HG02588 (cell line): Measurements from ENCODE around the gene KIAA1671.

Experiments used
- ATAC-seq: cut with Tn5 transposase; IDR thresholded peaks from one replicate; pipeline ENCODE4 v1.9.1; 2021; ENCODE audit warnings: mild to moderate bottlenecking, moderate library complexity; ENCODE audit not compliant: unreplicated experiment

Gene KIAA1671

DNA sequence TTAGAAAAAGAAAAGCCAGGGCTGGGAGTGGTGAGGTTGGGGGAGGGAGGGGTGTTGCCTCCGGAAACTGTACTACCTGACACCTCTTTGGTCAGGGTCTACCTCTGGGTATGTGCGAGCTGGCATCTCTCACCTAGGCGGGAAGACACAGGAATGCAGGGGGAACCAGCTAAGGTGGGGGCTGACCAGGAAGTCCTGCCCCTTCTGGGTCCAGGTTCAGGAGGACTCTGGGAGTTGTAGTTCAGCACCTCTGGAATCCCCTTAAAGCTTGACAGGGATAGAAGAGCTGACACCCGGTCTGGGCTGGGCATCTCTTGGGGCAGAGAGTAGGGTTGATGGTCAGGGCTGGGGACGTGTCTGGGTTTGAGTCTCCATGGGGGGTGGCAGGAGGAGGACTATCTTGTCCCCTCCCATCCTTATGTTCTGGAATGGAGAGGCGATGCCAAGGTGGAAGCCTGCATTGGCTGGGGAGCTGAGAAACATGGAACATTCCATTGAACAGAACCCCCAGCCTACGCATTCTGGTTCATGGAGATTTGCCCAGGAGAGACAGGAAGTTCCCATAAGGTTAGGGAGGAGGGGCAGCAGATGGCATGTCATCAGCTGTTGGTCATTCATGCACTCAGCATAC lies 2.1 kb upstream of the KIAA1671 start:
- ATAC-seq = no peak

DNA sequence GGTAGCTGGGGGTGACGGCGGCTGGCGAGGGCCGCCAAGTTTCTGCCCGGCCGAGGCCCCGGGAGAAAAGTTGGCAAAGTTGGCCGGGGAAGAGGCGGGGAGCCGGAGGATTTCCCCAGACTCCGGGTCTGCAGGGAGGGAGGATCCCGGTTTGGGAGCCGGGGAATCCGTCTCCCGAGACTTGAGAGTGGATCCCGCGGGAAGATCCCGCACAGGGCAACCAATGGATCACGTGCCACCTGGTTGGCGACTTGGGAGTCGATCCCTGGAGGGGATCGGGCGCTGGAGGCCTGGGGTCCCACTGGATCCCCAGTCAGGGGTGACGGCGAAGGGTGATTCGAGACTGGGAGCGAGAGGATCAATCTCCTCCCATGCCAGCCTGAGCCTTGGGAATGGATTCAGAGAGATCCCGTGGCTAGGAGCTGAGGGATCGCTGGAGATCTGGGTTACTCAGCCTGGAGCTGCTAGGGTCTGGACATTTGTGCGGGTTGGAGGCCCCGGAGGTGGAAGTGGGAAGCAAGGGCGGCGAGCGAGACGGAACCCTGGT lies 394 bp downstream of the KIAA1671 start:
- ATAC-seq = peak; percentile 4

DNA sequence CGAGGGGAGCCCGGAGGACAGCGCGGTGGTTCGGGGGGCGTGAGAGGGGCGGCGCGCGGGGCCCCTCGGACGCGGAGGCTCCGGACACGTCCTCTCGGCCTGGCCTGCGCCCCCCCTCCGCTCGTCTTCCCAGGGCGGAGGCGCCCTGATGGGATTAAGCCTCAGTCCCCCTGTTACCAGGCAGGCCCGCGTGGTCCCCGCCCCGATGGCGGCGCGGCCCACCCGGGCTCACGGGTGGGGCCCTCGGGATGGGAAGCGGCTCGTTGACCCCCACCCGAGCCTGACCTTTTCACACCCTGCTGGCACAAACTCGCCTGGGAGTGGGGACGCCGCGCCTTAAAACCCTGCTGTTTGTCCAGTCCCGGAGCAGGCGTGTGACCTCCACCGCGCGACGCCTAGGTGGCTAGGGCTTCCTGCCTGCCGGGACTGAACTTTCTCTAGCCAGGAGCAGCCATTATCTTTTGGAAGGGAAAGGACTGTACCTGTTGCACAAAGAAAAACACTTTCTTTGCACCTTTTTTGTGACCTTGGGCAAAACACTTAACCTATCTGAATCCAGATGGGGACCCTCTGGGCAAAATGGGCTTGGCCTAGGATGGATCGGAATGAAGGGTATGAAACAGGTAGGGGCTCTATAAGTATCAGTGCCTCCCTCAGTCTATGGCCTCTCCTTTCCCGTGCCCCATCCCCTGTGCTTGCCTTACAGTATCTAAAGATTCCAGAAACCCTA lies 1.0 kb downstream of the KIAA1671 start:
- no peak for ATAC-seq

DNA sequence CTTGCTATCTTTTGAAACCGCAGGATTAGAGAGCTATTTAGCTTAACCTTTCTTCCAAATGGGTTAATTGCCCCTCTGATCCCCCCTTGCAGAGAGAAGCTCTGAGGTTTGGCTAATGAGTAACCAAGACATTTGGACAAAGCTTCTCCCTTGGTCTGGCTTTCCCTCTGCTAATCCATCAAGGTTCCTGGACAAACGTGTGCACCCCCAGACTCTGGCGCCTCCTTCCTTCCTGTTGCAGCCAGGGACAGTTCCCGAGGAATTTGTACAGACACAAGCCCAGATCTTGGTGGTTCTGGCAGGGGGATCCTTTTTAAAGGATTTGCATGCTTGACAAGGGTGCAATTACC lies 1.6 kb downstream of the KIAA1671 start:
- ATAC-seq = no peak

DNA sequence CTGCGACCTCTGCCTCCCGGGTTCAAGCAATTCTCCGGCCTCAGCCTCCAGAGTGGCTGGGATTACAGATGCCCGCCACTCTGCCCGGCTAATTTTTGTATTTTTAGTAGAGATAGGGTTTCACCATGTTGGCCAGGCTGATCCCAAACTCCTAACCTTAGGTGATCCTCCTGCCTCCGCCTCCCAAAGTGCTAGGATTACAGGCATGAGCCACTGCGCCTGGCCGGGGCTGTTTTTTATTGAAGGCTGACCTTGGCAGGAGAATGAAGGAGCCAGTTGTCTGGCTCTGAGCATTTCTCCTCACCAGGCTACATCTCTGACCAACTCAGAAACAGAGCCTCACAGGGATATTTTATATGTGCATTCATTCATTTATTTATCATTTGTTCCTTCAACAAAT lies 2.3 kb downstream of the KIAA1671 start:
- no peak for ATAC-seq

DNA sequence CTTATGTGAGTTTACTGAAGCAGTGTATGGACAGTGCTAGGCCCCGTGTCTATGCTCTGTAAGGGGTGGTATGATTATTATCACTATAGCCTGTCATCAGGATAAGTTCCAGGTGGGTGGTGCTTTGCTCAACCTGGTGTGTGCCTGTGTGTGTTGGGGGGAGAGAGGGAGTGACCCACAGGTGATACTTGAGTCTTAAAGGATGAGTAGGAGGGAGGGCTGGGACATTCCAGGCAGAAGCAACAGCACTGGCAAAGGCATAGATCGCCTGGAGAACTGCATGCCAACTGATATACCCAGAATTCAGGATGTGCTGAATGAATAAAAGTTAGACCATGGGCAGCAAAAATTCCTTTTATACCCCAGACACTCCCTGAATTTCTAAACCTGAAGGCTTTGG lies 4.5 kb downstream of the KIAA1671 start:
- ATAC-seq = no peak

DNA sequence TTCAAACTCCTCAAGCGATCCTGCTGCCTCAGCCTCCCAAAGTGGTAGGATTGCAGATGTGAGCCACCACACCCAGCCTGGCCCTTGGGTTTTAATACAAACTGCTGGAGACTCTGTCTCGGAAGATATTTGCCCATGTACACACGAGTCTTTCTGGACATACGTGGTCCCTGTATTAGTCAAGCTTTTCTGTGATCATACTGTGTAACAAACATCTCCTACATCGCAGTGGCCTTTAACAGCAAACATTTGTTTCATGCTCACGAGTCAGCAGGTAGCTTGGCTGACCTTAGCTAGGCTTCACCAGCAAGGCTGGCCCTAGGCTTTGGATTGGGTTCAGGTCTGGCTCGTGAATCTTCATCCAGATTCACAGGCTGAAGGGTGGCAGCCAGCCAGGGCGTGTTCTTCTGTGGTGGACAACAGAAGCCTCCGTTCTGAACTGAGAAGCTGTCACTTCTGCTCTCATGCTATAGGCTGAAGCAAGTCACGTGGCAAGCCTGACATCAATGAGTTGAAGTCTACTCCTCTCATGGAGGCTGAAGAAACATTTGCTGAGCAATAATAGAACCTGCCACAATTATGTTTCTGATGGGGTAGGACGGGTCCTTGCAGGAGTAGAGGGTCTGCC lies 8.8 kb downstream of the KIAA1671 start:
- ATAC-seq = no peak

DNA sequence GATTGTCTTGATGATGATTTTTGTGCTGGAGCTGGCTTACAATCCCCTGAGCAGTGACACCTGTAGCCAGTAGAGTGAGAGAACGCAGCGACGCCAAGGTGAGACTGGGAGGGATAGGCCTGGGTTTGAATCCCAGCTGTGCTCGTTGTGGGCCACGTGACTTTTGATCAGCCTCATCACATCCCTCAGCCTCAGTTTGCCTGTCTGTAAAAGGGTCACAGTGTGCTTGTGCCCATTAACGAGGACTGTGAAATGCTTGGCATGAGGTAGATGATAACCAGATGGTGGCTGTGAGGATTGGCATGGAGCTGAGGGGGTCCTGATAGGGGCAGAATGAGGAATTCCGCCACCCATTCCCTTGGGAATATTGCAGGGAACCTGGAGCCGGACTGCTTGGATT lies 9.6 kb downstream of the KIAA1671 start:
- ATAC-seq = no peak

DNA sequence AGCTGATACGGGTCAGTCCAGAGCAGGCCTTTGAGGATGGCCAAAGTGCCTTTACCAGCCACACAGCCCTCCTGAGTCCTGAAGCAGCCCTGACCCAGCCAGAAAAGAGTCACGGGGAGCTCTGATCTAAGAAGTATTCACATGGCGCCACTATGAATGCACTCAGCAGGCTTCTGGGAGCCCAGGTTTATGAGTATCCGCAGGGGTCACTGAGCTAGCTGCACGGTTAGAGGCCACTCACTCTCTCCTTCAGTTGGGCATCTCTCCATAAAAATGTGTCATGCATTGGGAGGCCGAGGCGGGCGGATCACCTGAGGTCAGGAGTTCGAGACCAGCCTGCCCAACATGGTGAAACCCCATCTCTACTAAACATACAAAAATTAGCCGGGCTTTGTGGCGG lies 10.3 kb downstream of the KIAA1671 start:
- no peak for ATAC-seq

DNA sequence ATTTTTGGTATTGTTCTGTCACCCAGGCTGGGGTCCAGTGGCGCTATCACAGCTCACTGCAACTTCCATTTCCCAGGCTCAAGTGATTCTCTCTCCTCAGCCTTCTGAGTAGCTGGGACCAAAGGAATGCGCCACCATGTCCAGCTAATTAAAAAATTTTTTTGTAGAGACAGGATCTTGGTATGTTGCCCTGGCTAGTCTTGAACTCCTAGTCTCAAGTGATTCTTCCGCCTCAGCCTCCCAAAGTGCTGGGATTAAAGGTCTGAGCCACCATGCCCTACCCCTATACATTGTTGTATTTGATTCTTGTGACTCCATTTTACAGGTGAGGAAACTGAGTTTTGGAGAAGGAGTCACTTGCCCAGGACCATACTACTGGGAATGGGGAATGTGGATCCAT lies 11.9 kb downstream of the KIAA1671 start:
- no peak for ATAC-seq

DNA sequence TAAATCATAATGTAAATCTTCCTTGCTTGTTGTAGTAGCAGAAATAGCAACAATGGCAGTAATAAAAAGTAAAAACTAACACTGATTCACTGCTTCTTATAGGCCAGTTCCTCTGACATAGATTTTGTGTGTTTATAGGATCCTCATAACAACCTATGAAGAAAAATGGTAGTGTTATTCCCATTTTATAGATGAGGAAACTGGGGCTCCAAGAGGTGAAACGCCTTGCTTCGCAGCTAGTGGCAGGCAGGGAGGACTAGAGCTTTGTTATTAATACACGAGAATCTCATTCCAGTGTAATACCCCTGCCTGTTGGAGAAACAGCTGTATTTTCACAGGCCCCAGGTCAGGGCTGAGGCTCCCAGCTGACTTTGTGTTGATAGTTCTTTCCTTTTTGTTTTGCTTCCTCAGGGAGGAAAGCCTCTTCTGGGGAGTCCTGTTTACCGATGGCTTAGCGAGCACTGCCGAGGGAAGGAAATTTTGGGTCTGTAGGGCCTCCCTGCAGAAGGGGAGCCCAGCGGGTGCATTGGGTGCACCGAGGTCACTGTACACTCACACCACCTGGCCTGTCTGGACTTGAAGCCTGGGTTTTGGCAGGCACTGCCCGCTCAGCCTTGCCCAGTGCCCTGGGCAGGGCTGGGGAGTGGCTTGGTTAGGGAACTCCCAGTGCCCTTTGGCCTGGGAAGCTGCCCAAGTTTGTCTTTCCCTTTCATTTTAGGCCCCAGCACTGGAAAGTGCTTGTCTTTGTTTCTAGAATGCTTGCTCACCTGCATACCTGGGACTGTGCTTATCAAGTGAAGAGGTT lies 13.5 kb downstream of the KIAA1671 start:
- ATAC-seq = no peak

DNA sequence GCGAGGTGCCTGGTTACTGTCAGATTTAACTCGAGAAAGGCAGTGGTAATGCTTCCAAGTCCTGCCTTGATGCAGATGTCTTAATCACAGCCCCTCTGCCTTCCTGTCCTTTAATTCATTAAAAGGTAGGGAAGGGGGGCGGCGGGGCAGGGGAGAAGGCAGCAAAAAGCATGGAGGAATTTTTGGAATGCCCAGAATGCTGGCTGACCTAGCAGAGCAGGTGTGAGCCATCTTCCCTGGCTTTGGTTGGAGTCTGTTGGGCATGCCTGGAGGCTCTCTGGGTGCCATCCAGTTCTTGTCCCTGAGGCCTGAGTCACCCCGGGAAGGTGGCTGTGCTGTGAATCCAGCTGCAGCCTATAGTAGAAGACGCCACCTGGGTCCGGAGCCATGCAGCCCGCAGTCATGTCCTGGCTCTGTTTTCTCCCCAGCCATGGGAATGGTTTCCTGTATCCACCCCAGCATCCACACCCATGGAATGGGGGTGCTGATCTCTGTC lies 15.6 kb downstream of the KIAA1671 start:
- no peak for ATAC-seq

DNA sequence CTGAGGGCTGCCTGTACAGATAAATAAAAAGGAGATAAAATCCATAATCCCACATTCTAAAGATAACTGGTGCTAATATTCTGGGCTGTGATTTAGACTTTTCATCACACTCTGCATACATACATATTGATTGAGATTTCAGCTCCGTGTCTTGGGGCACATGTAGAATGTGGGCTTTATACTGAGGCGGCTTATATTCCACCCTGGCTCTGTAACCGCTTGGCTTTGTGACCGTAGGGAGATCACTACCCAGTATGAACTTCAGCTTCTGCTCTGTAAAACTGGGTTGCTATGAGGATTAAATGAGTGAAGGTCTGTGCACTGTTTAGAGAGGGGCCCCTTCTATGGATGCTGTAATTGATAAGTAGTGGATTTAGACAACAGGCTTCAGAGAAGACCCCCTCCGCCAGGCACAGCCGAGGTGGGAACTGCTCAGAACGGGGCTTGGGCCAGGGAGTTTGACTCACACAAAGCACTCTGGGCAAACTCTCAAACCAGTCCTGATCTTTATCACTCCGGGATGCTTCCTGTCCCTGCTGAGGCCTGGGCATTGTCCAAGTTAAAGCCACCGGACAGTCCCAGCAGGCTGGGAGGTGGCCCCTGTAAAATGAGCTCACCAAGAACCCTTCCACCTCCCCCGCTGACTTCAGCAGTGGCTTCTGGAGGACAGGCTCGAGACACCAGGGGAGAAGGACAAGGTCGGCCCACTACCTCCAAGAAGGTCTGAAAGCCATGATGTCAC lies 17.2 kb downstream of the KIAA1671 start:
- ATAC-seq = no peak

DNA sequence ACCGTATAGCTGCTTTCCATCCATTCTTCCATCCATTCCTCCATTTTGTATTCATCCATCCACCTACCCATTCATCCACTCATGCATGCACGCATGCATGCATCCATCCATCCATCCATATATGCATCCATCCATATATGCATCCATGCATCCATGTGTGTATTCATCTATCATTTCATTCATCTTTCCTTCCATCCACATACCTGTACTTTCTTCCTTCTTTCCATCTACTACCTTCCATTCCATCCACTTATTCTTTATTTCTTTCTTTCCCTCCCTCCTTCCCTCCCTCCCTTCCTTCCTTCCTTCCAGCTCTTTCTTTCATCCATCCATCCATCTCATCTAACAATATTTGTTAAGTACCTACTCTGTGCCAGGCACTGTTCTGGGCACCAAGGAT lies 19.9 kb downstream of the KIAA1671 start:
- no peak for ATAC-seq

DNA sequence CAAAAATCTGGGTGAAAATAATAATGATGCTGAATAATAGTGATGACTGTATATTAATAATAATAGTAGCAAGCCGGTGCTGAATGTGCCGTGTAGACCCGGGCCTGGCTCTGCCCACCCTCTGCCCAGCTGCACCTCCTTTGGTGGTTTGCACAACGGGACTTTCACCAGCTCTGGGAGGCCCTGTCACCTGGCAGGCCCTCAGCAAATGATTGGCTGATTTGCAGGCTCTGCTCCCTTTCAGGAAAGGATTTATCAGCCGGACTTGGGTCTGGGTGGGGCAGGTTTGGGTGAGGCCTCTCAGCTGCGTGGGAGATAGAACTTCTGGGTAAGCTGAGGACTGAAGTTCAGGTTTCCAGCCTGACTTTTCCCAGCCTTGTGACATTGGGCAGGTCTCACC lies 21.4 kb downstream of the KIAA1671 start:
- ATAC-seq = no peak

DNA sequence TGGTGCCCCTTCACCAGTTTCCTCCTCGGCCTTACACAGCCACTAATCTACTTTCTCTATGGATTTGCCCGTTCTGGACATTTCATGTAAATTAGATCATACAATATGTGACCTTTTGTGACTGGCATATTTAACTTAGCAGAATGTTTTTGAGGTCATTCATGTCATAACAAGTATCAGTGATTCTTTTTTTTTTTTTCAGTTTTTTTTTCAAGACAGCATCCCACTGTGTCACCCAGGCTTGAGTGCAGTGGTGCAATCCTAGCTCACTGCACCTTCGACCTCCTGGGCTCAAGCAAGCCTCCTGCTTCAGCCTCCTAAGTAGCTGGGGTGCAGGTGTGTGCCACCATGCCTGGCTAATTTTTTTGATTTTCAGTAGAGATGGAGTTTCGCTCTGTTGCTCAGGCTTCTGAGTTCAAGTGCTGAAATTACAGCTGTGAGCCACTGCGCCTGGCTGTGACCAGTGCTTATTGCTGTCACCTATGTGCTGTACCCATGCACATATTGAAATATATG lies 22.7 kb downstream of the KIAA1671 start:
- ATAC-seq = no peak

DNA sequence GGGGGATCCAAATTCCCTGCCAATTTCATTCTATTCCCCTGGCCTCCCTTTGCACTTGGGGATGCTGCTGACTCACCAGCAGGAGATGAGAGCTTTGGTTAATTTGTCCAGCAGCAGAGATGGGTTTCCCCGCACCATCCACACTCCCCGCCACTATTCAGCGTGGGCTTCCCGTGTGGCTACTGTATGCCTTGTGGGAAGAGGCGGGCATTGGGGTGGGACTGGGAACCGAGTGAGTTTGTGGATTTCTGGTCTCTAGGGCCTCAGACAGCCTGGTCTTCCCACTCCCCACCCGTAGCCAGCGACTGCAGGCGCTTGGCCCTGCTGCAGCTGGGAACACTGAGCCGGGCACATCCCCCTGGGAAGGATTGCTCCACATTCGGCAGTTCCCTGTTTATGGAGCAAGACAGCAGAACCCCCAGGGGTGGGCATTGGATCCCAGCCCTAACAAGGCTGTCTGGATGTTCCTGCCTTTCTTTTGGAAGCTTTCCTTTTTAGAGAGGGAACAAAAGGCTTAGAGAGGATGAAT lies 23.4 kb downstream of the KIAA1671 start:
- no peak for ATAC-seq

DNA sequence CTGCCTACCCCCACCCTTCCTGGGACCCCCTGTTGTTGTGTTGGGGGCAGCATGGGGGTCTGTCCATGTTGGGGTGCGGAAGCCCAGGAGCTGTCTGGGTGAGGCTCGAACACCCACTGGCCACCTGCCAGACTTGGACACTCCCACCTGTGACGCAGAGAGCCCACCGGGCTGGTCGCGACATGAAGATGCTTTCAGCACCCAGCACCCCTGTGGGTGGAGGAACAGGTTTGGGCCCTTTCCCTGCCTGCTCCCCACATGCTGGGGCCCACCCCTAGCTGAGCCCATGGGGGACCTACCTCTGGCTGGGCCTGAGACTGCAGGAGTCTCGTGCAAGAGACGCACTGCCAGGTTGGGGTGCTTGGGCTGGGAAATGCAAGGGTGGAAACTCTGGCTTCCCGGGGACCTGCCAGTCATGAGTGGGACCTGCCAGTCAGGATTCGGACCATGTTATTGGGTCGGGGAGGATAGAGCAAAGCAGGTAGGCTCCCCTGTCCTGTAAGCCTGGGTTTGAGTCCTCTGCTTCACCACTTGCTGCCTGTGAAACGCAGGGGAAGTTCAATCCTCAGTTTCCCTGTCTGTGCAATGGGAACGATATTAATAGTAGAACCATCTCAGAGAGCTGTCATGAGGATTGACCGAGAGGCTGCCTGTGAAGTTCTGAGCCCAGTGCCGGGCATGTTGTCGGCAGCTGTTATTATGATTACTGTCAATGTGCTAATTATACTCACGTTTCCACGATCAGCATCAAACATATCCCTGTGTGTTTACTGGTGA lies 24.1 kb downstream of the KIAA1671 start:
- ATAC-seq = no peak
